Measurements from ENCODE around the gene AGBL1.

The AGBL1 gene

GRCh38 chr15:86855307-86856291 lies 775.9 kb downstream of the AGBL1 start:
- H3K18ac ChIP-seq (ENCODE audit: low read length), result no peak overlapping the region
- no peak overlapping the region for H3K4me2 ChIP-seq (ENCODE audit: insufficient read depth, low read length, poor library complexity, severe bottlenecking)
- H3K27me3 ChIP-seq (ENCODE audit: control insufficient read depth in 3 of 3, insufficient read depth in 3 of 3, low read depth in 1 of 3, low read length in 3 of 3), result no peaks in the 10 kb centered on the region
- no peak overlapping the region for H3K27ac ChIP-seq (replicated peaks; ENCODE audit: low read length)
- no peak overlapping the region for H4K8ac ChIP-seq (ENCODE audit: low read depth, low read length)
- H2BK15ac ChIP-seq (ENCODE audit: low read length), result no peak overlapping the region
- no peaks in the 10 kb centered on the region for H3K9me3 ChIP-seq (replicated peaks in 1 of 2; ENCODE audit: control insufficient read depth in 2 of 2, insufficient read depth in 1 of 2, low read depth in 1 of 2, low read length in 2 of 2)
- no peaks in the 10 kb centered on the region for H3K36me3 ChIP-seq (replicated peaks in 1 of 2; ENCODE audit: control insufficient read depth in 2 of 2, insufficient read depth in 2 of 2, low read length in 2 of 2)
- H2AK5ac ChIP-seq (ENCODE audit: low read depth, low read length), result no peak overlapping the region
- no CpG with 5 or more reads among the region's 8 CpGs for WGBS, 2 donors (ENCODE audit: extremely low coverage in 2 of 2, insufficient read length in 2 of 2, insufficient replicate concordance in 1 of 2)
- DNase-seq (ENCODE audit: low spot score), result no peak
- H2AFZ ChIP-seq (ENCODE audit: low read length), result no peak overlapping the region
- no peak overlapping the region for H3K4me3 ChIP-seq (ENCODE audit: low read length in 2 of 2)
- H2BK5ac ChIP-seq (ENCODE audit: low read length), result no peak overlapping the region
- no peak overlapping the region for H2BK12ac ChIP-seq (ENCODE audit: low read length)
- no peak overlapping the region for H4K91ac ChIP-seq (ENCODE audit: low read depth, low read length, poor library complexity)
- H3K4ac ChIP-seq (ENCODE audit: low read length), result no peak overlapping the region
- no peaks in the 10 kb centered on the region for H3K79me1 ChIP-seq (ENCODE audit: low read depth, low read length)
- no peak overlapping the region for H3K9ac ChIP-seq (ENCODE audit: low read depth, low read length, poor library complexity)
- H3K4me1 ChIP-seq (ENCODE audit: control insufficient read depth in 2 of 2, insufficient read depth in 1 of 2, low read depth in 1 of 2, low read length in 2 of 2), result peaks cover 0 to 5% of the 10 kb centered on the region in 2 donors
- no peak overlapping the region for H3K14ac ChIP-seq (ENCODE audit: low read length)
- H2BK120ac ChIP-seq (ENCODE audit: low read depth, low read length), result no peak overlapping the region
- no peak overlapping the region for H3K23ac ChIP-seq (ENCODE audit: low read depth, low read length, poor library complexity)

DNA sequence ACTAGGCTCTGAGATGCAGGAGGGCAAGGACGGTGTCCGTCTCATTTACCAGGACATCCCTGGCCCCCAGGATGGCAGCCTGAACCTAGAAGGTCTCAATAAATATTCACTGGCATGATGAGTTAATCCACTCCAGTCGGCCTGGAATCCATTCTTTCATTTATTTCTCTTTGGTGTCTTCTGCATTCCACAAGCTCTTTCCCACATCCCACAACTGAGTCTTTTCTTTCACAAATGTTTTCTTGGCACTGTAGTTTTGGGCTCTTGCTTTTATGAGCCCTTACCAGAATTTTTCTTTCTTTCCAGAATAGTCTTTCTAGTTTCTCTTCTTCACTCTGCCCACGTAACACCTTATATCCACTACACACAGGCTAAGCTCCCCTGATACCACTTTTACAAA lies 778.0 kb downstream of the AGBL1 start:
- no peaks in the 10 kb centered on the region for H3K9me3 ChIP-seq (replicated peaks in 1 of 2; ENCODE audit: control insufficient read depth in 2 of 2, insufficient read depth in 1 of 2, low read depth in 1 of 2, low read length in 2 of 2)
- no peaks in the 10 kb centered on the region for H3K27me3 ChIP-seq (ENCODE audit: control insufficient read depth in 3 of 3, insufficient read depth in 3 of 3, low read depth in 1 of 3, low read length in 3 of 3)
- no peak overlapping the region for H3K9ac ChIP-seq (ENCODE audit: low read depth, low read length, poor library complexity)
- no peak overlapping the region for H2BK120ac ChIP-seq (ENCODE audit: low read depth, low read length)
- H2AFZ ChIP-seq (ENCODE audit: low read length), result no peak overlapping the region
- H3K4me3 ChIP-seq (ENCODE audit: low read length in 2 of 2), result no peak overlapping the region
- no peak for DNase-seq (ENCODE audit: low spot score)
- no peak overlapping the region for H3K4ac ChIP-seq (ENCODE audit: low read length)
- no peak overlapping the region for H2BK15ac ChIP-seq (ENCODE audit: low read length)
- no peak overlapping the region for H2BK5ac ChIP-seq (ENCODE audit: low read length)
- no peaks in the 10 kb centered on the region for H3K79me1 ChIP-seq (ENCODE audit: low read depth, low read length)
- H3K23ac ChIP-seq (ENCODE audit: low read depth, low read length, poor library complexity), result no peak overlapping the region
- H3K36me3 ChIP-seq (replicated peaks in 1 of 2; ENCODE audit: control insufficient read depth in 2 of 2, insufficient read depth in 2 of 2, low read length in 2 of 2), result no peaks in the 10 kb centered on the region
- no peak overlapping the region for H3K27ac ChIP-seq (replicated peaks; ENCODE audit: low read length)
- H3K14ac ChIP-seq (ENCODE audit: low read length), result no peak overlapping the region
- whole genome bisulfite sequencing, 2 donors (ENCODE audit: extremely low coverage in 2 of 2, insufficient read length in 2 of 2, insufficient replicate concordance in 1 of 2), result no CpG with 5 or more reads among the region's 4 CpGs
- H2AK5ac ChIP-seq (ENCODE audit: low read depth, low read length), result no peak overlapping the region
- no peak overlapping the region for H2BK12ac ChIP-seq (ENCODE audit: low read length)
- H3K4me2 ChIP-seq (ENCODE audit: insufficient read depth, low read length, poor library complexity, severe bottlenecking), result no peak overlapping the region
- H3K4me1 ChIP-seq (ENCODE audit: control insufficient read depth in 2 of 2, insufficient read depth in 1 of 2, low read depth in 1 of 2, low read length in 2 of 2), result peaks cover 0 to 5% of the 10 kb centered on the region in 2 donors
- no peak overlapping the region for H4K91ac ChIP-seq (ENCODE audit: low read depth, low read length, poor library complexity)
- H4K8ac ChIP-seq (ENCODE audit: low read depth, low read length), result no peak overlapping the region
- no peak overlapping the region for H3K18ac ChIP-seq (ENCODE audit: low read length)

GRCh38 chr15:86863226-86863915 lies 783.7 kb downstream of the AGBL1 start:
- no peak overlapping the region for H3K4ac ChIP-seq (ENCODE audit: low read length)
- no peak overlapping the region for H3K23ac ChIP-seq (ENCODE audit: low read depth, low read length, poor library complexity)
- no peak overlapping the region for H3K4me2 ChIP-seq (ENCODE audit: insufficient read depth, low read length, poor library complexity, severe bottlenecking)
- H3K4me3 ChIP-seq (ENCODE audit: low read length in 2 of 2), result no peak overlapping the region
- H2BK12ac ChIP-seq (ENCODE audit: low read length), result no peak overlapping the region
- no peak overlapping the region for H2AFZ ChIP-seq (ENCODE audit: low read length)
- H4K8ac ChIP-seq (ENCODE audit: low read depth, low read length), result no peak overlapping the region
- no peak overlapping the region for H3K14ac ChIP-seq (ENCODE audit: low read length)
- no peak overlapping the region for H3K9ac ChIP-seq (ENCODE audit: low read depth, low read length, poor library complexity)
- no peak overlapping the region for H2BK120ac ChIP-seq (ENCODE audit: low read depth, low read length)
- no peaks in the 10 kb centered on the region for H3K27me3 ChIP-seq (ENCODE audit: control insufficient read depth in 3 of 3, insufficient read depth in 3 of 3, low read depth in 1 of 3, low read length in 3 of 3)
- no peaks in the 10 kb centered on the region for H3K36me3 ChIP-seq (replicated peaks in 1 of 2; ENCODE audit: control insufficient read depth in 2 of 2, insufficient read depth in 2 of 2, low read length in 2 of 2)
- no peak overlapping the region for H2AK5ac ChIP-seq (ENCODE audit: low read depth, low read length)
- H3K9me3 ChIP-seq (replicated peaks in 1 of 2; ENCODE audit: control insufficient read depth in 2 of 2, insufficient read depth in 1 of 2, low read depth in 1 of 2, low read length in 2 of 2), result no peaks in the 10 kb centered on the region
- no peak overlapping the region for H3K18ac ChIP-seq (ENCODE audit: low read length)
- DNase-seq (ENCODE audit: low spot score), result no peak
- no peaks in the 10 kb centered on the region for H3K79me1 ChIP-seq (ENCODE audit: low read depth, low read length)
- no peak overlapping the region for H2BK15ac ChIP-seq (ENCODE audit: low read length)
- H2BK5ac ChIP-seq (ENCODE audit: low read length), result no peak overlapping the region
- WGBS, 2 donors (ENCODE audit: extremely low coverage in 2 of 2, insufficient read length in 2 of 2, insufficient replicate concordance in 1 of 2), result no CpG with 5 or more reads among the region's 4 CpGs
- no peak overlapping the region for H3K27ac ChIP-seq (replicated peaks; ENCODE audit: low read length)
- no peaks in the 10 kb centered on the region for H3K4me1 ChIP-seq (ENCODE audit: control insufficient read depth in 2 of 2, insufficient read depth in 1 of 2, low read depth in 1 of 2, low read length in 2 of 2)
- H4K91ac ChIP-seq (ENCODE audit: low read depth, low read length, poor library complexity), result no peak overlapping the region

DNA sequence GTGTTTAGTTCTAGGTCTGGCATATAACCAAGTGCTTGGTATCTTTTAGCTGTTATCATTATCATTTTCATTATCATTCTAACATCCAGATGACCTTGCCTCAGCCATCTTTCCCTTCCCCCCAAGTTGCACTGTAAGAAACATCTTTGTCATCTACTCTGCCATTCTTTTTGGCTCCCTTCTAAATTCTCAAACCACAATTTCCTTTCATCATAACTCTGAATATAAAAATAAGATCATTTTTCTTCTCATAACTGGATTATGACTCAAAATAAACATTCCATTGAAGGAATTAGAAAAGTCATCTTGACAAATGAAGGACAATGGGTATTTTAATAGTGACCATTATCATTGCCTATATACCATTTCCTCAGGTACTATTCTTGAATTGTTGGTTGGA lies 786.2 kb downstream of the AGBL1 start:
- Histone ChIP-seq H2AK5ac (ENCODE audit: low read depth, low read length) (no peak overlapping the region), H2BK5ac (ENCODE audit: low read length) (no peak overlapping the region), H3K9me3 (replicated peaks in 1 of 2; ENCODE audit: control insufficient read depth in 2 of 2, insufficient read depth in 1 of 2, low read depth in 1 of 2, low read length in 2 of 2) (no peaks in the 10 kb centered on the region), H3K27ac (replicated peaks; ENCODE audit: low read length) (no peak overlapping the region), H3K36me3 (replicated peaks in 1 of 2; ENCODE audit: control insufficient read depth in 2 of 2, insufficient read depth in 2 of 2, low read length in 2 of 2) (no peaks in the 10 kb centered on the region), H2AFZ (ENCODE audit: low read length) (no peak overlapping the region), H3K4ac (ENCODE audit: low read length) (no peak overlapping the region), H3K4me1 (ENCODE audit: control insufficient read depth in 2 of 2, insufficient read depth in 1 of 2, low read depth in 1 of 2, low read length in 2 of 2) (no peaks in the 10 kb centered on the region), H4K91ac (ENCODE audit: low read depth, low read length, poor library complexity) (no peak overlapping the region), H2BK120ac (ENCODE audit: low read depth, low read length) (no peak overlapping the region), H3K4me3 (ENCODE audit: low read length in 2 of 2) (no peak overlapping the region), H2BK12ac (ENCODE audit: low read length) (no peak overlapping the region), H3K14ac (ENCODE audit: low read length) (no peak overlapping the region), H3K9ac (ENCODE audit: low read depth, low read length, poor library complexity) (no peak overlapping the region), H3K18ac (ENCODE audit: low read length) (no peak overlapping the region), H4K8ac (ENCODE audit: low read depth, low read length) (no peak overlapping the region), H3K79me1 (ENCODE audit: low read depth, low read length) (no peaks in the 10 kb centered on the region), H3K4me2 (ENCODE audit: insufficient read depth, low read length, poor library complexity, severe bottlenecking) (no peak overlapping the region), H3K27me3 (ENCODE audit: control insufficient read depth in 3 of 3, insufficient read depth in 3 of 3, low read depth in 1 of 3, low read length in 3 of 3) (no peaks in the 10 kb centered on the region), H3K23ac (ENCODE audit: low read depth, low read length, poor library complexity) (no peak overlapping the region), H2BK15ac (ENCODE audit: low read length) (no peak overlapping the region)
- no peak for DNase-seq (ENCODE audit: low spot score)
